GM08714 (cell line): Measurements from ENCODE around the gene PIWIL1.

Experiments
- H3K4me3 ChIP-seq: fragments of 200-500 bp; sonication (Bioruptor generic); 2 replicates; pipeline ENCODE4 v1.5.1; 2014; ENCODE audit warnings: mild to moderate bottlenecking, low read length, inconsistent platforms
- ZNF274 ChIP-seq: IDR thresholded peaks from 2 replicates; pipeline ENCODE4 v1.6.1; 2012; ENCODE audit warnings: mild to moderate bottlenecking, low read depth, low read length

PIWIL1 gene

DNA sequence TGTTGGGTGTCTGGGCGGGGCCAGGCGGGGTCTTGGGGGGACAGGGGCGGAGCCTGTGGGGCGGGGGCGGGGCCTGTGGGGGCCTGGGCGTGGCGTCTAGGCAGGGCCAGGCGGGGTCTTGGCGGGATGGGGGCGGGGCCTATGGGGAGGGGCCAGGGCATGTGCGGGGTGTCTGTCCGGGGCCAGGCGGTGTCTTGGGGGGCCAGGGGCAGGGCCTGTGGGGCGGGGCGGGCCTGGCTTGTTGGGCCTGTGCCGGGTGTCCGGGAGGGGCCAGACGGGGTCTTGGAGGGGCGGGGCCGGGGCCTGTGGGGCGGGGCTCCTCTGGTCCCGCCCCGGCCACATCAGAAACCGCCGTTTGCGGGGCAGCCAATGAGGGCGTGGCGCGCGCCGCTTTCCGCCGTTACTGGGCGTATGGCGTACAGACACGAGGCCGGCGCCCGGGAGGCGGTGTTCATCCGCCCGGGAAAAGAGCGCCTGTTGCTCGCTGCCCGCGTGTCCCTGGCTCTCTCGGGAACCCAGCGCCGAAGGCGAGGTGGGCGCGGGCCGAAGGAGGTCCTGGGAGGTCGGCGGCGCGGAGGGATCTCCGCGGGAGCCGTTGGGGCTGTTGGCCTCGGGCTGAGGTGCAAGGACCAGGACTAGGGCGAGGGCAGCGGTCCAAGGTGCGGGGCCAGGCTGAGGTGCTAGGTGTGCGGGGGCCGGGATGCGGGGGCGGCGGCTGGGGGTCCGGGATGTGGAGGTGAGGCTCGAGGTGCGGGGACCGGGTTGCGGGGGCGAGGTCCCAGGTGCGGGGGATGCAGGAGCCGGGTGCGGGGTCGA is at the start of gene PIWIL1:
Gene PIWIL1 (plus strand): TSS at position 400 of the 816 bp plus-strand sequence. CDS start 4,705 bp downstream, outside the sequence.
- no peak for TF ChIP-seq ZNF274

DNA sequence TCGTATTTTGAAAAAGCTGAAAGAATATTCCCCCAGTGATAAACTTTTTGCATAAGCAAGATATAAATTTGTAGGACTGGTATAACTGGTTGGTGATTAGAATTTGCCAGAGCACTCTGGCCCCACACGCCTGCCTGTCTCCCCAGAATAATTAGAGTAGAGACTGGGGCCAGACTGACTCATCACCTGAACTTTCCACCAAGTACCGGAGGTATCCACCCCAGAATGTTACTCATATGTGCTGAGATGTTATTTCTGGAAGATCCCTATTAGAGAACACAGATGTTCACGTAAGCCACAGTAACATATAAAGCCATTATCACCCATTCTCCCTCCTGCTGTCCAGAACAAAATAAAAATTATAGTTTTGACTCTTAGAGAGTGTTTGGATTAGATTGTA is 49.5 kb upstream of the PIWIL1 start:
- H3K4me3 ChIP-seq = no peak overlapping the region
- no peak for TF ChIP-seq ZNF274

More for the DNA sequence above, at the start of gene PIWIL1:
- H3K4me3 ChIP-seq = no peak within 1 kb of the TSS

DNA sequence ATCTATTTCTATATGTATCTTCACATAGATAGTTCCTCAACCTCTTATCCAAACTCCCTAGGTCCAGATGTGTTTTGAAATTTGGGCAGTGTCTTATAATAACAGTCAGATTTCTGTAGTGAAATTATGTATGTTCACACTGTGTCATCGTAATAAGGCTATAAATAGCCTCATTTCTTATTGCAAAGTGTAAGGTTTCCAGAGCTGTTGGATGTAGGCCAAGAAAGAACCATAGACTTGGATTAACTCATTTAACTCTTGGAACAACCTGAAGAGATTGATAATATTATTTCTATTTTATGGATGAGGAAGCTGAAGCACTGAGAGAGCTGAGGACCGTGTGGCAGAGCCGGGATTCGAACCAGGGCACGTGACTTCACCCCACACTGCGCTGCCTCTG is 49.0 kb upstream of the PIWIL1 start:
- no peak for TF ChIP-seq ZNF274
- no peak overlapping the region for H3K4me3 ChIP-seq

DNA sequence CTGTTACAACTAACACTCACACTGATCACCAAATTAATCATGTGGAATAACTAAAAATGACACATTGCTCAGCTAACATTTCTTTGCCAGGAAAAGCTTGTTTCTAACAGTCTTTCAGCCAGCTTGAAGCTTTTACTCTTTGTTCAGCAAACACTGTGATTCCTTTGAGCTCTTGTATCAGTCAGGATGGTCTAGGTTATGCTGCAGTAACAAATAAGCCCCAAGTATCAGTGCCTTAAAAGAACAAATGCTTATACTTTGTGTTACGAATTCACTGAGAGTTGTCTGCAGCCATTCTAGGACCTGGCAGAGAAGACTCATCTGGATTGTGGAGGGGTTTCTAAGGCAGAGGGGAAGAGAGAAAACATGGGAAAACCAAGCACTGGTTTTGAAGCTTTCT is 47.6 kb upstream of the PIWIL1 start:
- TF ChIP-seq ZNF274 = no peak

DNA sequence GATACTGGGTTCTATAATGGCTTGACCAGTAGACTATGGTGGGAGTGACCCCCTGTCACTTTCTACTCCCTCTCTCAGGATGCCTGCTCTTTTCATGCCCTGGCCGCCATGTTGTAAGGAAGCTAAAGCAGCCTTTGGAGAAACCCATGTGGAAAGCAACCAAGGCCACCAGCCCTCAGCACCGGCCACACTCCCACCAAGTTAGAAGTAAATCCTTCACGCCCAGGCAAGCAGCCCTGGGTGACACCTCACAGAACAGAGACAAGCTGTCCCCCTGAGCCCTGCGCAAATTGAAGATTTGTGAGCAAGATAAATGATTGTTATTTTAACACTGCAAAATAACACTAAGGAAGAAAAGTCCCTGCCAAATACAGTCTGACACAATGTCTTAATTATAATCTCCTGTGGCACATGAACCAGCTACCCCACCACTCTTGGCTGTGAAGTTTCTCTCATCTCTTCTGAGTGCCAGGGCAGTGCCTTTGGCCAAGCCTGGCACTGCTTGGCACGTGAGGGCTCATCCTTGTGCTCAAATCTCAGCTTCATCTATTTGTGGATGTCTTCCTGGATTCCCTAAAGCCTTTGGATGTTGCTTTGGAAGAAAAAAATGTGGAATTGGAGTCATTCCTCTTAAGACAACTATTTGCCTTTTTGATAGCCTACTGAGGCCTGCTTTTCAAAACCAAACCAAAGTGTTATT is 39.2 kb upstream of the PIWIL1 start:
- no peak overlapping the region for H3K4me3 ChIP-seq
- no peak for TF ChIP-seq ZNF274

More for the DNA sequence above, 47.6 kb upstream of the PIWIL1 start:
- H3K4me3 ChIP-seq = no peak overlapping the region

DNA sequence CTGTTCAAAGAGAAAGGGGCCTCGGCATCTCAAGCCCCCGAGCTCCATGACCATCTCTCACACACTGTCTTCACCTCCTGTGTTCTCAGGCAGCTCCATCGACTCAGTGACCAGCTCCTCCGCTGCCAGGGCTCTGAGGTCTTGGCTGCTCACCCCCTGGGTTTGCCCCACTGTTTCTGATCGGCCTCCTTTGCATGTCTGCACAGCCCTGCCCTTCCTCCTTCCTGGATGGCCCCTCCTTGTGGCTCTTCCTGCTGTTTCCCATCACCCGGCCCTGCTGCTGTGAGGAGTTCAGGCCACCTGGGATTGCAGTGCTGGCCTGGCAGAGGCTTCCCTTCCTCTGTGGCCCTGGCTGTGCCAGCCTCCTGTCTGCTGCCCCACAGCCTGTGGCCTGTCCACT is 38.1 kb upstream of the PIWIL1 start:
- no peak for TF ChIP-seq ZNF274
- H3K4me3 ChIP-seq = no peak overlapping the region

DNA sequence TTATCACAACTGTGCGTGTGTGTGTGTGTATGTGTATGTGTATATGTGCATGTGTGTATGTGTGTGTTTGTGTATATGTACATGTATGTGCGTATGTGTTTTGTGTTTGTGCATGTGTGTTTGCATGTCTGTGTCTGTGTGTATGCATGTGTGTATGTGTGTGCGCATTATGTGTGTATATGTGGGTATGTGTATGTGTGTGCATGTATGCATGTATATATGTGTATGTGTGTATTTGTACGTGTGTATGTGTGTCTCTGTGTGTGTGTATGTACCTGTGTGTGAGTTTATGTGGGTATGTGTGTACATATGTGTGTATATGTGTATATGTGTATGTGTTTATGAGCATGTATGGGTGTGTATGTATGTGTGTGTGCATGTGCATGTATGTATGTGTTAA is 37.6 kb upstream of the PIWIL1 start:
- H3K4me3 ChIP-seq = no peak overlapping the region
- no peak for TF ChIP-seq ZNF274

DNA sequence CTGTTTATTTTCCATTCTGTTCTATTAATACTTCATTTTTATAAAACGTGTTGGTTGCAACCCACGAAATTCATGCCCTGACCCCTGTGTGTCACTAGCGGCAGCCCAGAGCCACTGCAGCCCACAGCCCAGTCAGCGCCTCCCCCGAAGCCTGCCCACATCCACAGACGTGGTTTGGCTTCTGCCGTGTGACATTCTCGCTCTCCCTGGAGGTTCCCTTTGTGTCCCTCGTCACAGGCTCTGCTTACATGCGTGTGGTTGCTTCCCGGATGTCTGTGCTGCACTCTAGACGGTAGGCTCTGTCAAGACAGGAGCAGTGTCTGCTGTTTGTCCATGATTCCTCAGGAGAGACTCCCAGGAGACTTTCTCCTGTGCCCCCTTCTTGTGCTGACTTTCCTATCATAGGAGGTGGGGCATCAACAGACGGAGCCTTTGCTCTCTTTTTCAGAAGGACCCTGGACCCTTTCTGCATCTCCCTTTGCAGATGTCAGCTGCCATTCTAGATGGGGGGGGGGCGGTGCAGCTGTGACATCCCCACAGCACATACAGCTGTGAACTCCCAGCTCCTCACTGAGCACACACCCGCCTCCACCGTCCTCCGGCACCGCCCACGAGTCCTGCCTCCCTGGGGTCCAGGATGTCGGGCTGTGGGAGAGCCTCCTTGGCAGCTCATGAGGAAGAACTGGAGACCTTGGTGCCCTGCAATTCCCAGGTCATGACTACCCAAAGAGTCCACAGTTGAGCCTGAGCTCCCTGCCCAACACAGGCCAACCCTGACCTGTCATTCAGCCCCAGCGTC is 36.8 kb upstream of the PIWIL1 start:
- no peak overlapping the region for H3K4me3 ChIP-seq
- no peak for TF ChIP-seq ZNF274

DNA sequence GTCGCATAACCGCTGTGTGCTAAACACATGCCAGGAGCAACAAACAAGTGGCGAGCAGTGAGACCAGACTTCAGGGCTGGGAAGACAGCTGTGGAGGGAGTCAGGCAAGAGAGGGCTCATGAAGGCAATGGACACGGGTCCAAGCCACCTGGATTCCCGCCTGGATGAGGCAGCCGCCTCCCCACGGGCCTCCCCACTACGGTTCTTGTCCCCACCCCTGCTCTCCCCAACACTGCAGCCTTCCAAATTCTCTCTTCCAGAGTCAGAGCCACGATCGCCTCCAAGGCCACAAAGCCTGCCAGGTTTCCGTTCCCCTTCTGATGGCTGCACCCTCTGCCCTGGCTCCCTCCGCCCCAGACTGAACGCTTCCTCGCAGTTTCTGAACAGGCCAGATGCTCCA is 36.1 kb upstream of the PIWIL1 start:
- no peak overlapping the region for H3K4me3 ChIP-seq
- no peak for TF ChIP-seq ZNF274

DNA sequence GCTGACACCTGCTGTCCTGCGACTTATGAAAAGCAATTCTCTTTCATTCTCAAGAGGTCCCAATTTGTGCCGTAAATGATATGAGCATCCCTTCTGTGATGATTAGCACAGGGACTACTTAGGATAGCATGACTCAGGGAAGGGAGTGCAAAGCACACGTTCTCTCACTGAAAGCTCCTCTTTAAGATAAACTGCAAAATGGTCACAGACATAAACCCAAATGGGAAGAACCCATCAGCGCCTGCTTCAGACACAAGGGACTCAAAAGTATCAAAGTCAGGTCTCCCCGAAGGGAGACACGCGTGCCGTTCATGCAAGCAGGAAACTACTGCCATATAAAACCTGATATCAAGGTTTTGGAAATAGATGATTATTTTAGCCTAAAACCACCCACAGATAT is 33.9 kb upstream of the PIWIL1 start:
- no peak overlapping the region for H3K4me3 ChIP-seq
- no peak for TF ChIP-seq ZNF274

DNA sequence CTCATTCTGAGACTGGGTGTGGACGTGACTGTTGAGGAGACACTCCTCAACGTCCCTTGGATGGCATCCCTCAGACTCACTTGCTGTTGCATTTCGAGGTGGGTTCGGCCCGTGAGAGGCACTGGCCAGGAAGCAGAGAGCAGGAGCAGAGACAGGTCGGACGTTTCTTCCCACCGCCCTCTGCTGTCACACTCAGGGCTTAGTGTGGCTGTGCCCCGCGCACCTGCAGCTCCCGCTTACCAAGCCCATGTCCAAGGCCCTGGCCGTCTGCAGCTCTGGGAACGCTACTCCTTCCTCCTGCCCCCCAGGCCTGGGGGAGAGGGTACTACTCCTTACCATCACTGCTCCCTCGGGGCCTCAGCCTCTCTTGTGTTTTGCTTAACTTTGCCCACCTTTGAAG is 29.8 kb upstream of the PIWIL1 start:
- H3K4me3 ChIP-seq = no peak overlapping the region
- no peak for TF ChIP-seq ZNF274

DNA sequence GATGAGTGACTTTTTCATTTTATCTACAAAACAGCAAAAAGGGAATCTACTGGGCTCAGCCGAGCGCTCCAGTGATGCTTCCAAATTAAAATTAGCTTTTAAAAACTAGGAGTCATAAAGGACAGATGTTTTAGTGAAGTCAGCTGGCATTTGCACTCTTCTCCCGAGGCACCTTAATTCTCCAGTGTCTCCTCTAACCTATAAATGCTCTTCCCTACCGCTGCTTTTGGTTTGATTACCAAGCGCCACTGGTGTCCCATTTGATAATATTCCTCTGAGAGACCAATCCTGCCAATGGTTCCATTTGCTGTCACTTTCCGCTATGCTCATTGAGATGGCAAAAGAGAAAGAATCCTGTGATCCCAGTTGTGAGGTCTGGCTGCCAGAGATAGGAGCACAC is 29.3 kb upstream of the PIWIL1 start:
- H3K4me3 ChIP-seq = no peak overlapping the region
- no peak for TF ChIP-seq ZNF274

DNA sequence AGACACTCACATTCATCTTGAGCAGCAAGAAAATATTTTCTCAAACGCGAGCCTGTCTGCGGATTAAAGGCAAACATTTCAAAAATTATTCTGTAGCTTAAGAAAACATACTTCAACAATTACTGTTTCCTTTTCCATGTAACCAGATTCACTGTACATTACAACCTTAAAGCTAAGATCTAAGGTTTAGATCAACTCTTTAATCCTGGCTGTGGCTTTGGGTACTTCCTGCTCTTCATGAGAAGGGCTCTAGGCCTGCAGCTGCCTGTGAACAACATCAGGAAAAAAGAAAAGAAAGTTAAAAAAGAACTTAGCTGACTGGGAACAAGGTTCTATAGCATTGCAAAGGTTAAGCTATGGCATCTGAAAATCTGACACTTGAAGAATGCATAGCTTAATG is 21.4 kb upstream of the PIWIL1 start:
- H3K4me3 ChIP-seq = no peak overlapping the region
- no peak for TF ChIP-seq ZNF274

DNA sequence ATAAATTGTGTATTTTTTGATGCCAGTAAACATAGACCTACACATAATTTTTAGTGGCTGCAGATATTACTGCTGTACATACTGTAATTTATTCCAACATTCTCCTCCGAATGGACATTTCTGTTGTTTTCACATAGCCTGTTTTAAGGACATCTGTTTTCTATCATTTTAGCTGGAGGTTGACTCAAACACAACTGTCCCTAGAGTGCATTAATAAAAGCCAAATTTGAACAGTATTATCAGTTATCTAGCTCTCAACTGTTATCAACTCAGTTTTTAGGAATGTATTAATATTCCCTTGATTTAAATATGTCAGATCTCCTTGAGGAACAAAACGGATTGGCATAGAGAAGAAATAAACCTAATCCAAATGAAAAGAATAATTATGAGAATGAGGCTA is 17.2 kb upstream of the PIWIL1 start:
- no peak for TF ChIP-seq ZNF274
- no peak overlapping the region for H3K4me3 ChIP-seq

DNA sequence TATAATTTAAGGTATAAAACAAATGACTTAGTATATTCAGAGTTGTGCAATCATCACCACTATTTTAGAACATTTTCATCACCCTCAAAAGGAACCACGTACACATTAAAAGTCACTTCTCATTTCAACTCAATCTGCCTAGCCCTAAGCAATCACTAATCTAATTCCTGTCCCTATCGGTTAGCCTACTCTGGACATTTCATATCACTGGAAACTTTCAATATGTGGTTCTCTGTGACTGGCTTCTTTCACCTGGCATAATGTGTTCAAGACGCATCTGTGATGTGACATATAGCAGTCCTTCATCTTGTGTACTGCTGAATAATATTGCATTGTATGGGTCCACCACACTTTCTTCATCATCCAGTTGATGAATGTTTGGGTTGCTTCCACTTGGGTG is 15.4 kb upstream of the PIWIL1 start:
- no peak for TF ChIP-seq ZNF274
- no peak overlapping the region for H3K4me3 ChIP-seq

DNA sequence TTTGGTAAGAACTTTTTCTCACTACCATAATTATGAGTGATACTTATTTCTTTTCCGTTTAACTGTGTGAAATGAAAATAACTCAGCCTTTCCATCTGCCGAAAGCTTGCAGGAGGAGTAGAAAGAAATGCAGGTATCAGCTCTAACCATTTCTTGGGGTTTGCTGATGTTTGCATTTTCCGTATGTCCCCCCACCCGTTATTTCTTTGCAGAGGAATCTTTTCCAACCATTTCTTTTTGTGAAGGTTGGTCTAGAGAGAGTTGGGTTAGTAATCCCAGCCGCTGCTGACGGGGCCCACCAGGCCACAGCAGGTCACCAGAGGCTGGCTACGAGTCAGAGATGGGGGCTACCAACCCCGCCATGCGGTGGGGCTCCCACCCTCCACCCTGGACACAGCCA is 7.0 kb upstream of the PIWIL1 start:
- TF ChIP-seq ZNF274 = no peak
- no peak overlapping the region for H3K4me3 ChIP-seq
